K562 (cell line): ENCODE measurements around the gene DTNBP1. TPM values are rescaled to one million over a fixed set of nuclear protein-coding genes. Genes with fewer than 3 reads are reported as not detected.

Source experiments
- ATAC-seq: fragments of 200-7000 bp; cut with Tn5 transposase; 3 replicates; pipeline ENCODE4 v1.9.1; 2020; ENCODE audit warnings: moderate library complexity
- BruUV-seq: library from RNA; stranded (reverse); fragments of 400-500 nt; replicated peaks from 2 replicates; lab custom pipeline; 2021; lab: Mats Ljungman, UMichigan
- CTCF ChIA-PET: fragments of 300-600 bp; formaldehyde crosslinking; extraction: SDS; loops from one replicate; lab custom pipeline; 2021; ENCODE audit warnings: low intra/inter-chr PET ratio; lab: Yijun Ruan, JAX
- POLR2A ChIA-PET: fragments of 300-600, 350-650 bp; sonication (Branson Sonifier 250); formaldehyde crosslinking; extraction: SDS; loops from one replicate; lab custom pipeline; 2021; ENCODE audit warnings: antibody characterized with exemption, inconsistent platforms; lab: Yijun Ruan, JAX
- DNase-seq, 4 experiments: peaks; one replicate each; pipeline versions ENCODE4 v3.0.0 to v3.0.0-alpha.2; 2011 to 2018; ENCODE audit warnings: low spot score in 3 of 4, mixed read lengths in 3 of 4; ENCODE audit errors: extremely low read depth in 1 of 4
- FAIRE-seq: peaks from 2 replicates; lab custom pipeline; 2011; peaks lifted over from hg19 to GRCh38; lab: Jason Lieb, UNC
- H2AFZ ChIP-seq: 2 replicates; pipeline ENCODE4 v1.6.0; 2011; ENCODE audit warnings: low read depth, low read length, control low read depth, inconsistent platforms
- H3K27ac ChIP-seq: fragments of 200-600 bp; 3 replicates; pipeline ENCODE4 v1.8.0; 2011; ENCODE audit warnings: low read depth, mild to moderate bottlenecking, control low read depth, inconsistent platforms, low read length, moderate library complexity, mixed read lengths; ENCODE audit errors: extremely low read depth
- H3K27me3 ChIP-seq, 2 experiments: fragments of 300-600 bp in 1 of 2; 2 replicates in 1 of 2; 3 replicates in 1 of 2; pipeline versions ENCODE4 v1.6.0 to v1.8.0; 2011; ENCODE audit warnings: inconsistent platforms in 2 of 2, low read length in 2 of 2, mild to moderate bottlenecking in 1 of 2, mixed read lengths in 1 of 2, moderate library complexity in 1 of 2; ENCODE audit not compliant: control insufficient read depth in 2 of 2, insufficient read depth in 2 of 2
- H3K36me3 ChIP-seq: fragments of 300-600 bp; 3 replicates; pipeline ENCODE4 v1.8.0; 2011; ENCODE audit warnings: mild to moderate bottlenecking, low read length, inconsistent platforms; ENCODE audit not compliant: control insufficient read depth, insufficient read depth
- H3K4me1 ChIP-seq, 2 experiments: fragments of 200-600 bp in 1 of 2; replicated peaks in 1 of 2; 2 replicates in 1 of 2; 3 replicates in 1 of 2; pipeline versions ENCODE4 v1.5.1 to v1.8.0; 2011; ENCODE audit warnings: inconsistent platforms in 2 of 2, low read length in 2 of 2, mild to moderate bottlenecking in 1 of 2, mixed read lengths in 1 of 2, moderate library complexity in 1 of 2; ENCODE audit not compliant: control insufficient read depth in 2 of 2, insufficient read depth in 2 of 2
- H3K4me2 ChIP-seq: 2 replicates; pipeline ENCODE4 v1.6.1; 2011; ENCODE audit warnings: low read length, control low read depth, inconsistent platforms, mixed read lengths; ENCODE audit not compliant: insufficient read depth
- H3K4me3 ChIP-seq: fragments of 200-600 bp; sonication (generic), shearing (Covaris generic); 2 replicates; pipeline ENCODE4 v1.5.1; 2016; ENCODE audit warnings: control low read depth, inconsistent platforms
- H3K79me2 ChIP-seq: fragments of 200-600 bp; 3 replicates; pipeline ENCODE4 v1.8.0; 2011; ENCODE audit warnings: low read length, inconsistent platforms; ENCODE audit not compliant: control insufficient read depth, insufficient read depth
- H3K9ac ChIP-seq, 2 experiments: 2 replicates each; pipeline versions ENCODE4 v1.6.0 to v1.6.1; 2011; ENCODE audit warnings: low read depth in 2 of 2, low read length in 2 of 2, control low read depth in 1 of 2, inconsistent platforms in 1 of 2, mild to moderate bottlenecking in 1 of 2, mixed read lengths in 1 of 2; ENCODE audit not compliant: insufficient read depth in 1 of 2
- H3K9me1 ChIP-seq: one replicate; pipeline ENCODE4 v1.6.0; 2011; ENCODE audit warnings: inconsistent platforms, mild to moderate bottlenecking, low read length, moderate library complexity; ENCODE audit not compliant: control insufficient read depth, insufficient read depth
- H3K9me3 ChIP-seq: replicated peaks from 2 replicates; pipeline ENCODE4 v1.5.1; 2011; ENCODE audit warnings: low read depth, low read length, inconsistent platforms; ENCODE audit not compliant: control insufficient read depth, insufficient read depth
- H4K20me1 ChIP-seq: replicated peaks from 2 replicates; pipeline ENCODE4 v1.6.1; 2011; ENCODE audit warnings: low read length, inconsistent platforms, mixed read lengths; ENCODE audit not compliant: control insufficient read depth, insufficient read depth
- ARID1B ChIP-seq: fragments of 450-650 bp; IDR thresholded peaks from 2 replicates; pipeline ENCODE4 v1.6.1; 2016; ENCODE audit warnings: antibody characterized with exemption, mild to moderate bottlenecking, inconsistent platforms
- ATF4 ChIP-seq: fragments of 450-650 bp; formaldehyde crosslinking; IDR thresholded peaks from 2 replicates; pipeline ENCODE4 v1.4.0; 2022; ENCODE audit warnings: mild to moderate bottlenecking, moderate library complexity
- CTBP1 ChIP-seq: fragments of 450-650 bp; IDR thresholded peaks from 2 replicates; pipeline ENCODE4 v1.6.1; 2016; ENCODE audit warnings: borderline replicate concordance
- GTF2F1 ChIP-seq: IDR thresholded peaks from 2 replicates; pipeline ENCODE4 v1.6.1; 2011; ENCODE audit warnings: low read depth, low read length, improper control_type of control experiment
- HMBOX1 ChIP-seq: sonication (generic); IDR thresholded peaks from 2 replicates; pipeline ENCODE4 v1.6.1; 2016
- MYNN ChIP-seq, 2 experiments: sonication (generic); formaldehyde crosslinking in 1 of 2; IDR thresholded peaks; 2 replicates each; pipeline versions ENCODE4 v1.5.0 to v1.6.1; 2016 to 2020; ENCODE audit warnings: antibody characterized with exemption in 1 of 2, missing genetic modification reagents in 1 of 2
- NCOA2 ChIP-seq, 2 experiments: fragments of 450-650 bp; IDR thresholded peaks; 2 replicates each; pipeline ENCODE4 v1.6.1; 2018; ENCODE audit warnings: mild to moderate bottlenecking in 2 of 2, moderate library complexity in 1 of 2; ENCODE audit not compliant: partially characterized antibody in 2 of 2
- PTRF ChIP-seq: fragments of 450-650 bp; IDR thresholded peaks from 2 replicates; pipeline ENCODE4 v1.6.1; 2016; ENCODE audit warnings: mild to moderate bottlenecking, missing genetic modification characterization, missing compliant biosample characterization
- SMAD4 ChIP-seq: fragments of 250-450 bp; sonication (Bioruptor Pico); conservative IDR thresholded peaks from 2 replicates; pipeline ENCODE4 v1.8.0; 2021; ENCODE audit warnings: inconsistent platforms, mild to moderate bottlenecking, moderate library complexity
- SMARCB1 ChIP-seq: IDR thresholded peaks from 2 replicates; pipeline ENCODE4 v1.6.1; 2011; ENCODE audit warnings: improper control_type of control experiment, low read depth; ENCODE audit not compliant: insufficient read length
- ZKSCAN1 ChIP-seq: fragments of 150-350 bp; IDR thresholded peaks from 2 replicates; pipeline ENCODE4 v1.6.1; 2016; ENCODE audit warnings: low read depth, low read length
- ZNF431 ChIP-seq: sonication (generic); formaldehyde crosslinking; IDR thresholded peaks from 2 replicates; pipeline ENCODE4 v1.8.0; 2022; ENCODE audit warnings: mild to moderate bottlenecking, missing genetic modification reagents
- ZNF75A ChIP-seq: fragments of 450-650 bp; formaldehyde crosslinking; IDR thresholded peaks from 2 replicates; pipeline ENCODE4 v1.4.0; 2020; ENCODE audit warnings: mild to moderate bottlenecking
- WGBS: fragments of 100-300 bp; shearing (Covaris generic); methylation state at CpG from one replicate; pipeline ENCODE4 v1.1.6; 2016; ENCODE audit warnings: low coverage, mixed read lengths; ENCODE audit not compliant: insufficient coverage; ENCODE audit errors: missing lambda C conversion rate; 5-methylcytosine and 5-hydroxymethylcytosine counted together
- in situ Hi-C: fragments of 300-500 bp; cut with MboI; formaldehyde crosslinking; loops from 4 replicates; pipeline ENCODE4 v1.15.0; 2018; ENCODE audit warnings: inconsistent platforms, mixed read lengths
- intact Hi-C: fragments of 100-400 bp; cut with micrococcal nuclease; formaldehyde crosslinking; loops from 2 replicates; pipeline ENCODE4 v1.14.2; 2022
- polyA plus RNA-seq, 8 experiments: library from polyadenylated mRNA; depleted of rRNA in 4 of 8; stranded (reverse) in 5 of 8; unstranded in 3 of 8; fragments of >200 nt; fragmentation: Nextera tagmentation in 2 of 8; fragmentation: Illumina TruSeq in 1 of 8; extraction: Ambion mirVana in 2 of 8; extraction: Trizol in 1 of 8; gene quantifications; 2 replicates each; pipeline versions ENCODE4 v1.2.1 to v1.2.3, GENCODE V29; 2011 to 2014; ENCODE audit warnings: inconsistent platforms in 1 of 8, missing spikeins in 1 of 8
- total RNA-seq, 7 experiments: library from RNA; depleted of rRNA in 6 of 7; stranded (reverse); fragments of >200 nt in 6 of 7; fragmentation: Illumina TruSeq in 2 of 7; extraction: Trizol in 2 of 7; gene quantifications; 2 replicates each; pipeline versions ENCODE4 v1.2.1 to v1.2.3, GENCODE V29; 2011 to 2021; ENCODE audit warnings: low replicate concordance in 1 of 7
- TF ChIP-seq, protein P1 (sequence below): IDR thresholded peaks from 3 replicates; pipeline ENCODE4 v1.6.1; 2011; ENCODE audit warnings: borderline replicate concordance, mild to moderate bottlenecking; ENCODE audit not compliant: insufficient read length, insufficient read depth
- TF ChIP-seq, protein P2 (sequence below), 2 experiments: fragments of 250-450 bp in 1 of 2; fragments of 450-650 bp in 1 of 2; sonication (Bioruptor Pico) in 1 of 2; IDR thresholded peaks; 2 replicates each; pipeline versions ENCODE4 v1.6.1 to v1.8.0; 2016 to 2021; ENCODE audit warnings: mild to moderate bottlenecking in 2 of 2, moderate library complexity in 2 of 2, missing compliant biosample characterization in 1 of 2, missing genetic modification characterization in 1 of 2
- TF ChIP-seq, protein P3 (sequence below): fragments of 450-650 bp; formaldehyde crosslinking; IDR thresholded peaks from 2 replicates; pipeline ENCODE4 v1.4.0; 2020; ENCODE audit warnings: mild to moderate bottlenecking, moderate library complexity

The DTNBP1 gene
- total and polyA plus RNA-seq, 9 of the 15 experiments (the other 6 are each of a cell fraction or from before 2014, with no cell fraction given): 16.7 to 54.5 (median 21.4) TPM

DNA sequence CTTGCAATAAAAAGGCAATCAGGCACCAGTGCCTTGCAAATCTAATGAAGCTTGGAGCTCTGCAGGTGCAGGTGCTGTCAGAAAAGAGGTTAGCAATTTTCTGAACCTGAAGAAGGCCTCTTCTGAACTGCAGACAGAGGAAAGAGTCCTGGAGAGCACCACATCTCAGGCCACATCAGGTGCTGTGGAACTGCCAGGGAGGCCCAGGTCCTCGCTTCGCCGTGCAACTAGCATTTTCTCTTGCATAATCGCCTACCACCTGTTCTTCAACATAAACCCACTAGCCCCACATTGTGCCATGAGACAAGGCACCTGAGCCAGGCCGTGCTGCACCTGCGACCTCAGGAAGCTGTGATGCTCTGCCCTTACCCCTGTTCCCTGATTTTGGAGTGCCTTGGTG is 187.6 kb downstream of the DTNBP1 start (continued):
- no peak for TF ChIP-seq MYNN (IDR thresholded peaks at IDR 0.05)
- TF ChIP-seq MYNN (CRISPR knock-in tag; IDR thresholded peaks at IDR 0.05): no peak
- no peak for TF ChIP-seq ZNF75A (CRISPR knock-in tag)
- TF ChIP-seq PTRF (tag): no peak
- no peak for TF ChIP-seq ZNF431 (CRISPR knock-in tag)

DNA sequence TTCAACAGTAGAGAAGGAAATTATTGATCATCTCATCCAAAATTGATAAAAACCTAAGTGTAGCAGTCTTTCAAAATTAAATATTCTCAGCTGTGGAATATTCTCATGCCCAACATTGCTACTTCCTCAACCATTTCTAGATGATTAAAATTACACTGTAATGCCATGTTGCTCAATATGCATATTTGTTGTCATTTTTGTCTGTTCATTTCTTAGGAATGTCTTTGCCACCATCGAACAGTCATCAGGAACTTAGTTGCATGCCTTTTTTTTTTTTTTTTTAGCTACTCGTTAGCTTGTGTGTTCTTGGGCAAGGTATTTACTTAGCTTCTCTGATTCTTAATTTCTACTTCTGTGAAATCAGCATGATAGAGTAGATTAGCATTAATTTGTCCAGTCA is 188.6 kb downstream of the DTNBP1 start:
- Histone ChIP-seq H3K4me1 (0 out of 5 replicates have a peak, but pooled peaks cover 0 to 3% of the 10 kb centered on the region in 2 experiments), H3K4me3 (no peak overlapping the region), H3K79me2 (peaks cover 3% of the 10 kb centered on the region; the same call in 1 of the 3 replicates), H3K9me1 (no peaks in the 10 kb centered on the region), H4K20me1 (no peaks in the 10 kb centered on the region; the same call in 1 of the 2 replicates), H2AFZ (no peak overlapping the region), H3K36me3 (peaks cover 51% of the 10 kb centered on the region), H3K9ac (no peak overlapping the region), H3K4me2 (no peak overlapping the region), H3K9me3 (no peaks in the 10 kb centered on the region), H3K27me3 (no peaks in the 10 kb centered on the region), H3K27ac (no peak overlapping the region)
- ChIA-PET CTCF (no interaction called here), POLR2A (interaction anchor here (1.3 kb wide), 1 partner anchor 11 kb away, joined by 3 read pairs; no protein-coding TSS in a partner anchor)
- ATAC-seq: no peak
- intact Hi-C loops (no loop called here), in situ Hi-C loops (no loop called here)
- 95% methylated on average over 2 of the region's 2 CpGs for WGBS
- no TSS peak for BruUV-seq
- FAIRE-seq: no peak
- DNase-seq: no peak
- TF ChIP-seq, protein P1, sequence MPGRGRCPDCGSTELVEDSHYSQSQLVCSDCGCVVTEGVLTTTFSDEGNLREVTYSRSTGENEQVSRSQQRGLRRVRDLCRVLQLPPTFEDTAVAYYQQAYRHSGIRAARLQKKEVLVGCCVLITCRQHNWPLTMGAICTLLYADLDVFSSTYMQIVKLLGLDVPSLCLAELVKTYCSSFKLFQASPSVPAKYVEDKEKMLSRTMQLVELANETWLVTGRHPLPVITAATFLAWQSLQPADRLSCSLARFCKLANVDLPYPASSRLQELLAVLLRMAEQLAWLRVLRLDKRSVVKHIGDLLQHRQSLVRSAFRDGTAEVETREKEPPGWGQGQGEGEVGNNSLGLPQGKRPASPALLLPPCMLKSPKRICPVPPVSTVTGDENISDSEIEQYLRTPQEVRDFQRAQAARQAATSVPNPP: no peak
- TF ChIP-seq, protein P2, sequence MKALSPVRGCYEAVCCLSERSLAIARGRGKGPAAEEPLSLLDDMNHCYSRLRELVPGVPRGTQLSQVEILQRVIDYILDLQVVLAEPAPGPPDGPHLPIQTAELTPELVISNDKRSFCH (CRISPR knock-in tag; IDR thresholded peaks at IDR 0.05): no peak
- TF ChIP-seq, protein P2 (tag; IDR thresholded peaks at IDR 0.05): no peak
- no peak for TF ChIP-seq GTF2F1
- no peak for TF ChIP-seq ATF4 (CRISPR knock-in tag)
- no peak for TF ChIP-seq HMBOX1
- no peak for TF ChIP-seq ARID1B
- no peak for TF ChIP-seq SMARCB1
- no peak for TF ChIP-seq CTBP1
- TF ChIP-seq SMAD4 (CRISPR knock-in tag): no peak
- no peak for TF ChIP-seq ZKSCAN1
- TF ChIP-seq, protein P3, sequence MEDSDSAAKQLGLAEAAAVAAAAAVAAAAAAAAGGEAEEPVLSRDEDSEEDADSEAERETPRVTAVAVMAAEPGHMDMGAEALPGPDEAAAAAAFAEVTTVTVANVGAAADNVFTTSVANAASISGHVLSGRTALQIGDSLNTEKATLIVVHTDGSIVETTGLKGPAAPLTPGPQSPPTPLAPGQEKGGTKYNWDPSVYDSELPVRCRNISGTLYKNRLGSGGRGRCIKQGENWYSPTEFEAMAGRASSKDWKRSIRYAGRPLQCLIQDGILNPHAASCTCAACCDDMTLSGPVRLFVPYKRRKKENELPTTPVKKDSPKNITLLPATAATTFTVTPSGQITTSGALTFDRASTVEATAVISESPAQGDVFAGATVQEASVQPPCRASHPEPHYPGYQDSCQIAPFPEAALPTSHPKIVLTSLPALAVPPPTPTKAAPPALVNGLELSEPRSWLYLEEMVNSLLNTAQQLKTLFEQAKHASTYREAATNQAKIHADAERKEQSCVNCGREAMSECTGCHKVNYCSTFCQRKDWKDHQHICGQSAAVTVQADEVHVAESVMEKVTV: no peak
- no peak for TF ChIP-seq NCOA2 (IDR thresholded peaks at IDR 0.05; ENCODE audit: partially characterized antibody in 2 of 2)
